ENCODE data around the gene ABCC6.
"Not testable (repeated sequence)": the region's sequence is repeated elsewhere in the genome, so short reads cannot be mapped to it uniquely, and the experiment has no call there.

ABCC6 gene

GRCh38 chr16:16184594-16184993 is 38.7 kb downstream of the ABCC6 start:
- Histone ChIP-seq H3K27me3 (ENCODE audit: control insufficient read depth, insufficient read depth, low read length) (no peaks in the 10 kb centered on the region), H3K9ac (ENCODE audit: low read depth, low read length) (no peak overlapping the region), H3K36me3 (ENCODE audit: control insufficient read depth, insufficient read depth, low read length) (no peaks in the 10 kb centered on the region), H3K9me3 (ENCODE audit: control insufficient read depth, insufficient read depth, low read length) (no peaks in the 10 kb centered on the region), H3K4me3 (ENCODE audit: low read depth, low read length) (no peak overlapping the region), H3K4me1 (ENCODE audit: control insufficient read depth, insufficient read depth, low read length) (no peaks in the 10 kb centered on the region)

DNA sequence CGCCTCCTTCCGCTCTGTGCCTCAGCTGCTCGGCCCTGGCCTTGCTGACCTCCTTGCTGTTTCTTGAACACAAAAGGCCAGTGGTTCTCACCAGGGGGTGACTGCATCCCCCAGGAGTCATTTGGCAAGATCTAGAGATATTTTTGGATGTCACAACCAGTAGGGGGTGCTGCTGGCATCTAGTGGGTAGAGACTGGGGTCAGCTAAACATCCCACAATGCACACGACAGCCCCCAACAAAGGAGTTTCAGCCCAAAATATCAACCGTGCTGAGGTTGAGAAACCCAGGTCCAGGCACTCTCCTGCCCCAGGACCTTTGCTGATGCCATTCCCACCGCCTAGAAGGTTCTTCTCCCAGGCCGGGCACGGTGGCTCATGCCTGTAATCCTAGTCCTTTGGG is 39.7 kb downstream of the ABCC6 start:
- H3K9ac ChIP-seq (ENCODE audit: low read depth, low read length): no peak overlapping the region
- H3K36me3 ChIP-seq (ENCODE audit: control insufficient read depth, insufficient read depth, low read length): no peaks in the 10 kb centered on the region
- no peak overlapping the region for H3K4me3 ChIP-seq (ENCODE audit: low read depth, low read length)

GRCh38 chr16:16182918-16183317 is 40.4 kb downstream of the ABCC6 start:
- Histone ChIP-seq H3K4me1 (ENCODE audit: control insufficient read depth, insufficient read depth, low read length) (no peaks in the 10 kb centered on the region), H3K27me3 (ENCODE audit: control insufficient read depth, insufficient read depth, low read length) (no peaks in the 10 kb centered on the region), H3K9ac (ENCODE audit: low read depth, low read length) (no peak overlapping the region), H3K36me3 (ENCODE audit: control insufficient read depth, insufficient read depth, low read length) (no peaks in the 10 kb centered on the region), H3K4me3 (ENCODE audit: low read depth, low read length) (no peak overlapping the region), H3K9me3 (ENCODE audit: control insufficient read depth, insufficient read depth, low read length) (no peaks in the 10 kb centered on the region)

More for the DNA sequence above, 39.7 kb downstream of the ABCC6 start:
- no peaks in the 10 kb centered on the region for H3K27me3 ChIP-seq (ENCODE audit: control insufficient read depth, insufficient read depth, low read length)
- H3K4me1 ChIP-seq (ENCODE audit: control insufficient read depth, insufficient read depth, low read length): no peaks in the 10 kb centered on the region
- no peaks in the 10 kb centered on the region for H3K9me3 ChIP-seq (ENCODE audit: control insufficient read depth, insufficient read depth, low read length)

DNA sequence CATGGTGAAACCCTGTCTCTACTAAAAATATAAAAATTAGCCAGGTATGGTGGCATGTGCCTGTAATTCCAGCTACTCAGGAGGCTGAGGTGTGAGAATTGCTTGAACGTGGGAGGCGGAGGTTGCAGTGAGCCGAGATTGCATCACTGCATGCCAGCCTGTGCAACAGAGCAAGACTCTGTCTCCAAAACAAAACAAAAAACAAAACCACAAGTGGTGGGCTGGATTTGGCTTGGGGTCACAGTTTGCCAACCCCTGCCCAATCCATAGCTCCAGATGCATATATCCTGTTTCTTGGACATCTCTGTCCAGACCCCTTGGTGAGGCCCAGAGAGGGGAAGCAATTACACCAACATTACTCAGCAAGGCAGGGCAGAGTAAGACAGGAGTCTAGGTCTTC is 41.5 kb downstream of the ABCC6 start:
- not testable (repeated sequence) for H3K9me3 ChIP-seq (ENCODE audit: control insufficient read depth, insufficient read depth, low read length); H3K4me1 ChIP-seq (ENCODE audit: control insufficient read depth, insufficient read depth, low read length); H3K9ac ChIP-seq (ENCODE audit: low read depth, low read length); H3K4me3 ChIP-seq (ENCODE audit: low read depth, low read length); H3K36me3 ChIP-seq (ENCODE audit: control insufficient read depth, insufficient read depth, low read length); H3K27me3 ChIP-seq (ENCODE audit: control insufficient read depth, insufficient read depth, low read length)

- Histone ChIP-seq H3K9me3 (ENCODE audit: control insufficient read depth, insufficient read depth, low read length) (no peaks in the 10 kb centered on the region), H3K27me3 (ENCODE audit: control insufficient read depth, insufficient read depth, low read length) (no peaks in the 10 kb centered on the region), H3K9ac (ENCODE audit: low read depth, low read length) (no peak overlapping the region), H3K4me3 (ENCODE audit: low read depth, low read length) (no peak overlapping the region), H3K36me3 (ENCODE audit: control insufficient read depth, insufficient read depth, low read length) (no peaks in the 10 kb centered on the region), H3K4me1 (ENCODE audit: control insufficient read depth, insufficient read depth, low read length) (no peaks in the 10 kb centered on the region)
Measured at GRCh38 chr16:16178455-16179162, 44.7 kb downstream of the ABCC6 start.

DNA sequence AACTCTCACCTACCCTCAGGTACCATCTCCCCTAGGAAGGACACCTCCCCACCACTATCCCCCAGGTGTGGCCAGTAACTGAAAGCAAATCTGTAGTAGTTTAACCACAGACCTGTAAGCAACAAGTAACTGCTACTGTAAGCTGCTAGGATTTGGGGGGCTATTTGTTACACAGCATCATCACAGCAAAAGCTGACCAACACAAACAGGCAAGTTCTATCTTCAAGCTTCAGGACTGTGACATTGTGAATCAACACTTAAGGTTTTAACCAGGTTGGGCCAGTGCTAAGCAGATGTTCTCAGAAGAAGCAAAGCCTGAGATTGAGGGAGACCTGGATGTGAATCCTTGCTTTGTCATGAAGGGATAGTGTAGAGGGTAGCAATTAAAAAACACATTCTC is 47.0 kb downstream of the ABCC6 start:
- H3K4me1 ChIP-seq (ENCODE audit: control insufficient read depth, insufficient read depth, low read length): no peaks in the 10 kb centered on the region
- H3K27me3 ChIP-seq (ENCODE audit: control insufficient read depth, insufficient read depth, low read length): no peaks in the 10 kb centered on the region
- no peak overlapping the region for H3K9ac ChIP-seq (ENCODE audit: low read depth, low read length)
- no peak overlapping the region for H3K4me3 ChIP-seq (ENCODE audit: low read depth, low read length)
- no peaks in the 10 kb centered on the region for H3K36me3 ChIP-seq (ENCODE audit: control insufficient read depth, insufficient read depth, low read length)
- no peaks in the 10 kb centered on the region for H3K9me3 ChIP-seq (ENCODE audit: control insufficient read depth, insufficient read depth, low read length)

- H3K9me3 ChIP-seq (ENCODE audit: control insufficient read depth, insufficient read depth, low read length): no peaks in the 10 kb centered on the region
- H3K4me3 ChIP-seq (ENCODE audit: low read depth, low read length): no peak overlapping the region
- H3K27me3 ChIP-seq (ENCODE audit: control insufficient read depth, insufficient read depth, low read length): no peaks in the 10 kb centered on the region
- H3K36me3 ChIP-seq (ENCODE audit: control insufficient read depth, insufficient read depth, low read length): no peaks in the 10 kb centered on the region
- no peaks in the 10 kb centered on the region for H3K4me1 ChIP-seq (ENCODE audit: control insufficient read depth, insufficient read depth, low read length)
- no peak overlapping the region for H3K9ac ChIP-seq (ENCODE audit: low read depth, low read length)
Measured at GRCh38 chr16:16175296-16175695, 48.0 kb downstream of the ABCC6 start.

- Histone ChIP-seq H3K9me3 (ENCODE audit: control insufficient read depth, insufficient read depth, low read length) (no peaks in the 10 kb centered on the region), H3K36me3 (ENCODE audit: control insufficient read depth, insufficient read depth, low read length) (no peaks in the 10 kb centered on the region), H3K27me3 (ENCODE audit: control insufficient read depth, insufficient read depth, low read length) (no peaks in the 10 kb centered on the region), H3K9ac (ENCODE audit: low read depth, low read length) (no peak overlapping the region), H3K4me3 (ENCODE audit: low read depth, low read length) (no peak overlapping the region), H3K4me1 (ENCODE audit: control insufficient read depth, insufficient read depth, low read length) (no peaks in the 10 kb centered on the region)
Measured at GRCh38 chr16:16172991-16173390, 50.3 kb downstream of the ABCC6 start.

GRCh38 chr16:16171332-16171919 is 51.9 kb downstream of the ABCC6 start:
- H3K9ac ChIP-seq (ENCODE audit: low read depth, low read length): no peak overlapping the region
- no peaks in the 10 kb centered on the region for H3K36me3 ChIP-seq (ENCODE audit: control insufficient read depth, insufficient read depth, low read length)
- H3K9me3 ChIP-seq (ENCODE audit: control insufficient read depth, insufficient read depth, low read length): no peaks in the 10 kb centered on the region
- H3K4me3 ChIP-seq (ENCODE audit: low read depth, low read length): no peak overlapping the region
- no peaks in the 10 kb centered on the region for H3K4me1 ChIP-seq (ENCODE audit: control insufficient read depth, insufficient read depth, low read length)
- no peaks in the 10 kb centered on the region for H3K27me3 ChIP-seq (ENCODE audit: control insufficient read depth, insufficient read depth, low read length)

GRCh38 chr16:16169615-16170014 is 53.7 kb downstream of the ABCC6 start:
- H3K9ac ChIP-seq (ENCODE audit: low read depth, low read length): no peak overlapping the region
- H3K9me3 ChIP-seq (ENCODE audit: control insufficient read depth, insufficient read depth, low read length): no peaks in the 10 kb centered on the region
- H3K4me3 ChIP-seq (ENCODE audit: low read depth, low read length): no peak overlapping the region
- no peaks in the 10 kb centered on the region for H3K27me3 ChIP-seq (ENCODE audit: control insufficient read depth, insufficient read depth, low read length)
- H3K36me3 ChIP-seq (ENCODE audit: control insufficient read depth, insufficient read depth, low read length): no peaks in the 10 kb centered on the region
- no peaks in the 10 kb centered on the region for H3K4me1 ChIP-seq (ENCODE audit: control insufficient read depth, insufficient read depth, low read length)

GRCh38 chr16:16168431-16168830 is 54.9 kb downstream of the ABCC6 start:
- Histone ChIP-seq H3K4me3 (ENCODE audit: low read depth, low read length) (no peak overlapping the region), H3K9me3 (ENCODE audit: control insufficient read depth, insufficient read depth, low read length) (no peaks in the 10 kb centered on the region), H3K27me3 (ENCODE audit: control insufficient read depth, insufficient read depth, low read length) (no peaks in the 10 kb centered on the region), H3K4me1 (ENCODE audit: control insufficient read depth, insufficient read depth, low read length) (no peaks in the 10 kb centered on the region), H3K9ac (ENCODE audit: low read depth, low read length) (no peak overlapping the region), H3K36me3 (ENCODE audit: control insufficient read depth, insufficient read depth, low read length) (no peaks in the 10 kb centered on the region)

DNA sequence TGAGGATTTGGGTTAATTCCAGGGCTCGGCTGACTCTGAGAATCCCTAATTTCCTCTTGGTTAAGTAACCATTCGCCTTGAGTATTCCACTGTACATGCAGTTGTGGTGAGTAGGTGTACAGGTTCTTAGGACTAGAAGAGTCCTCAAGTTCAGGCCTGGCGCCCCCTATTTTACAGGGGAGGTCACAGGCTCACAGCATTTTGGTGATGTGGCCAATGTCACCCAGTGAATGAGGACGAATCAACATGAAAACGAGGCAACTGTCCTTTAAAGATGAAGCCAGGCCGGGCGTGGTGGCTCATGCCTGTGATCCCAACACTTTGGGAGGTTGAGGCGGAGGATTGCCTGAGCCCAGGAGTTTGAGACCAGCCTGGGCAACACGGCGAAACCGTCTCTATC is 55.4 kb downstream of the ABCC6 start:
- H3K4me3 ChIP-seq (ENCODE audit: low read depth, low read length): no peak overlapping the region
- H3K9me3 ChIP-seq (ENCODE audit: control insufficient read depth, insufficient read depth, low read length): no peaks in the 10 kb centered on the region
- no peaks in the 10 kb centered on the region for H3K4me1 ChIP-seq (ENCODE audit: control insufficient read depth, insufficient read depth, low read length)
- no peaks in the 10 kb centered on the region for H3K36me3 ChIP-seq (ENCODE audit: control insufficient read depth, insufficient read depth, low read length)
- H3K27me3 ChIP-seq (ENCODE audit: control insufficient read depth, insufficient read depth, low read length): no peaks in the 10 kb centered on the region
- no peak overlapping the region for H3K9ac ChIP-seq (ENCODE audit: low read depth, low read length)

All from iPS-15b (cell line).